Muscle of leg (tissue), 11 donors: ENCODE measurements around the gene FAM209B. TPM values are rescaled to one million over a fixed set of nuclear protein-coding genes. Genes with fewer than 3 reads are reported as not detected.
"Not testable (repeated sequence)": the region's sequence is repeated elsewhere in the genome, so short reads cannot be mapped to it uniquely, and the experiment has no call there.

Experiments
- DNase-seq: peaks from one replicate; pipeline ENCODE4 v3.0.0; 2013
- H3K27ac ChIP-seq: one replicate; pipeline ENCODE4 v1.5.1; 2013; ENCODE audit warnings: mild to moderate bottlenecking, low read length, control low read depth
- H3K27me3 ChIP-seq: one replicate; pipeline ENCODE4 v1.6.1; 2013; ENCODE audit warnings: low read length; ENCODE audit not compliant: control insufficient read depth, insufficient read depth
- H3K36me3 ChIP-seq: one replicate; pipeline ENCODE4 v1.6.1; 2013; ENCODE audit warnings: low read length; ENCODE audit not compliant: control insufficient read depth, insufficient read depth
- H3K4me1 ChIP-seq: one replicate; pipeline ENCODE4 v1.6.1; 2013; ENCODE audit warnings: low read length; ENCODE audit not compliant: control insufficient read depth, insufficient read depth
- H3K4me3 ChIP-seq: one replicate; pipeline ENCODE4 v1.5.1; 2013; ENCODE audit warnings: low read length, control low read depth
- H3K9me3 ChIP-seq: replicated peaks from 2 replicates; pipeline ENCODE4 v1.6.1; 2013; ENCODE audit warnings: low read depth, low read length; ENCODE audit not compliant: control insufficient read depth
- WGBS: methylation state at CpG from one replicate; pipeline ENCODE4 v1.1.5; 2013; ENCODE audit warnings: missing lambda C conversion rate; ENCODE audit not compliant: insufficient coverage; 5-methylcytosine and 5-hydroxymethylcytosine counted together
- polyA plus RNA-seq, 8 donors: library from polyadenylated mRNA; unstranded; fragments of 120-200 nt; gene quantifications; one replicate each; pipeline versions ENCODE4 v1.2.1 to v1.2.3, GENCODE V29; 2013; ENCODE audit warnings: inconsistent platforms in 1 of 8, low replicate concordance in 1 of 8; ENCODE audit not compliant: insufficient read length in 8 of 8, insufficient read depth in 1 of 8
- total RNA-seq: library from RNA; stranded (reverse); fragments of 120-200 nt; gene quantifications from one replicate; pipeline ENCODE4 v1.2.4, GENCODE V29; 2013

Gene FAM209B
- total and polyA plus RNA-seq, 9 donors = 0.13 to 0.38 (median 0.24) TPM; not detected in 6

DNA sequence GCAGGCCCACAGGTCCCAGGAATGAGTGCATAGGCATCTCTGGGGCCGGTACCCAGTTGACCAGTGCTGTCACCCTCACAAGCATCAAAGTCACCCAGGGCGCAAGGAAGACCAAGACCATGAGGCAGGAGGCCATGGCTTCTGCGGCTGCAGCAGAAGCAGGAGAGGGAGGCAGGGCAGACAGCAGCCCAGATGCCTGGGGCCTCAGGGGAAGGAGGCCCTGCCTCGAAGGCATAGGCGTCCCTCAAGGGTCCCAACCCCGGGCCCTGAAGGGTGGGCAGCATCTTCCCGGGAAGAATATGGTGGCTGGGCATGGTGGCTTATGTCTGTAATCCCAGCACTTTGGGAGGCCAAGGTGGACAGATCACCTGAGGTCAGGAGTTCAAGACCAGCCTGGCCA lies 5.5 kb upstream of the FAM209B start:
- DNase-seq = no peak
- H3K4me3 ChIP-seq = no peak overlapping the region
- H3K27ac ChIP-seq = no peak overlapping the region
- no peaks in the 10 kb centered on the region for H3K4me1 ChIP-seq
- H3K27me3 ChIP-seq = no peaks in the 10 kb centered on the region
- H3K9me3 ChIP-seq = no peaks in the 10 kb centered on the region
- WGBS = 94% methylated on average over 7 of the region's 7 CpGs
- H3K36me3 ChIP-seq = no peaks in the 10 kb centered on the region

DNA sequence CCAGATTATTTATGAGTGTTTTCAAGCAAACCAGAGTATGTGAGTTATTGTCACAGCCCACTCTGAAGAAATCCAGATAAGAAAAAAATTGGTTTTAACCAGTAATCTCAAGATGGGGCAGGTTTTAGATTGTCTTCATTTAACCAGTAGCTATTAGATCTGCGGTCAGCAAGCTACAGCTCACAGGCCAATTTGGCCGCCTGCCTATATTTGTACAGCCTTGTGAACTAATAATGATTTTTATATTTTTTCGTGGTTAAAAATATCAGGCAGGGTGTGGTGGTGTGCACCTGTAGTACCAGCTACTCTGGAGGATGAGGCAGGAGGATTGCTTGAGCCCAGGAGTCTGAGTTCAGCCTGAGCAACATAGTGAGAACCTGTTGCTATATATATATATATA lies 5.0 kb downstream of the FAM209B start:
- H3K27me3 ChIP-seq = no peaks in the 10 kb centered on the region
- WGBS = 100% methylated on average over 2 of the region's 3 CpGs
- no peak overlapping the region for H3K27ac ChIP-seq

GRCh38 chr20:56540415-56540814 lies 7.4 kb downstream of the FAM209B start:
- Histone ChIP-seq H3K9me3 (peaks cover 2% of the 10 kb centered on the region), H3K36me3 (no peaks in the 10 kb centered on the region), H3K27me3 (no peaks in the 10 kb centered on the region), H3K4me1 (no peaks in the 10 kb centered on the region), H3K27ac (no peak overlapping the region), H3K4me3 (no peak overlapping the region)
- WGBS = 80% methylated on average over 6 of the region's 6 CpGs
- no peak for DNase-seq

More for the DNA sequence above, 5.0 kb downstream of the FAM209B start:
- H3K36me3 ChIP-seq = no peaks in the 10 kb centered on the region
- peaks cover 2% of the 10 kb centered on the region for H3K9me3 ChIP-seq
- no peak overlapping the region for H3K4me3 ChIP-seq
- no peaks in the 10 kb centered on the region for H3K4me1 ChIP-seq
- no peak for DNase-seq

GRCh38 chr20:56542489-56543030 lies 9.5 kb downstream of the FAM209B start:
- Histone ChIP-seq H3K4me3 (no peak overlapping the region), H3K9me3 (no peaks in the 10 kb centered on the region), H3K27ac (no peak overlapping the region), H3K4me1 (no peaks in the 10 kb centered on the region), H3K36me3 (no peaks in the 10 kb centered on the region), H3K27me3 (peaks cover 2% of the 10 kb centered on the region)
- 21% methylated on average over 4 of the region's 9 CpGs for WGBS
- DNase-seq = peak; percentile 61

GRCh38 chr20:56551571-56551970 lies 18.5 kb downstream of the FAM209B start:
- Histone ChIP-seq H3K4me3 (no peak overlapping the region), H3K4me1 (no peaks in the 10 kb centered on the region), H3K27ac (no peak overlapping the region), H3K27me3 (peaks cover 3% of the 10 kb centered on the region), H3K36me3 (no peaks in the 10 kb centered on the region), H3K9me3 (no peaks in the 10 kb centered on the region)
- DNase-seq = no peak
- WGBS = 86% methylated on average over 7 of the region's 8 CpGs

GRCh38 chr20:56552911-56553629 lies 20.0 kb downstream of the FAM209B start:
- Histone ChIP-seq H3K36me3 (no peaks in the 10 kb centered on the region), H3K27ac (no peak overlapping the region), H3K4me1 (no peaks in the 10 kb centered on the region), H3K4me3 (no peak overlapping the region), H3K9me3 (no peaks in the 10 kb centered on the region), H3K27me3 (peaks cover 5% of the 10 kb centered on the region)
- no peak for DNase-seq
- WGBS = 57% methylated on average over 5 of the region's 8 CpGs

GRCh38 chr20:56554869-56555268 lies 21.8 kb downstream of the FAM209B start:
- WGBS = 38% methylated on average over 3 of the region's 4 CpGs
- Histone ChIP-seq H3K27me3 (peaks cover 5% of the 10 kb centered on the region), H3K27ac (no peak overlapping the region), H3K36me3 (no peaks in the 10 kb centered on the region), H3K4me3 (no peak overlapping the region), H3K4me1 (no peaks in the 10 kb centered on the region), H3K9me3 (no peaks in the 10 kb centered on the region)
- DNase-seq = peak; percentile 83

- no peaks in the 10 kb centered on the region for H3K9me3 ChIP-seq
- no peaks in the 10 kb centered on the region for H3K4me1 ChIP-seq
- DNase-seq = no peak
- H3K27me3 ChIP-seq = peaks cover 5% of the 10 kb centered on the region
- H3K27ac ChIP-seq = no peak overlapping the region
- no peak overlapping the region for H3K4me3 ChIP-seq
- 47% methylated on average over 2 of the region's 6 CpGs for WGBS
- no peaks in the 10 kb centered on the region for H3K36me3 ChIP-seq
These were observed 25.9 kb downstream of the FAM209B start for GRCh38 chr20:56558968-56559367.

GRCh38 chr20:56564526-56564925 lies 31.5 kb downstream of the FAM209B start:
- not testable (repeated sequence) for H3K36me3 ChIP-seq, DNase-seq, H3K27me3 ChIP-seq, H3K4me1 ChIP-seq, H3K9me3 ChIP-seq, H3K4me3 ChIP-seq, H3K27ac ChIP-seq
- WGBS = 100% methylated on average over 1 of the region's 6 CpGs

DNA sequence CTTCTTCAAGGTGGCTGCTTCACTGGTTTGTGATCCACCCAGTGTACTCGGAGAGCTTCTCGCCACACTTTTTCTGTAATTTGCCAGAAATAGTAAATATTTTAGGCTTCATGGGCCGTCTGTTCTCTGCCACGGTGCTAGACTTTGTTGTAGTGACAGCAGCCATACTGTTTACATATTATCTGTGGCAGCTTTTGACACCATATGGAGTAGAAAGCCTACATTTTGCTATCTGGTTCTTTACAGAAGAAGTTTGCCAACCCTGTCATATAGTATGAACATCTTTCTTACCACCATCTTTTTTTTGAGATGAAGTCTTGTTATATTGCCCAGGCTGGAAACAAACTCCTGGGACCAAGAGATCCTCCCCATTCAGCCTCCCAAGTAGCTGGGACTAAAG lies 32.5 kb downstream of the FAM209B start:
- no peak overlapping the region for H3K27ac ChIP-seq
- no peak for DNase-seq
- H3K4me1 ChIP-seq = no peaks in the 10 kb centered on the region
- no peak overlapping the region for H3K4me3 ChIP-seq
- 83% methylated on average over 2 of the region's 4 CpGs for WGBS
- no peaks in the 10 kb centered on the region for H3K36me3 ChIP-seq
- no peaks in the 10 kb centered on the region for H3K9me3 ChIP-seq
- no peaks in the 10 kb centered on the region for H3K27me3 ChIP-seq
